RWPE2 (cell line): ENCODE results near the gene PPP4R4.
A peak's percentile ranks its signal among the peaks of the same experiment; 100 is the strongest.

ENCODE experiments used
- ATAC-seq: fragments of 200-7000 bp; cut with Tn5 transposase; 3 replicates; pipeline ENCODE4 v1.9.1; 2021; ENCODE audit warnings: low read depth
- DNase-seq: peaks from one replicate; pipeline ENCODE4 v3.0.0-alpha.2; 2020; ENCODE audit warnings: low spot score
- H3K27ac ChIP-seq: fragments of 450-650 bp; 2 replicates; pipeline ENCODE4 v1.5.1; 2017; ENCODE audit warnings: mild to moderate bottlenecking; ENCODE audit not compliant: poor library complexity, severe bottlenecking
- H3K27me3 ChIP-seq: fragments of 250-450 bp; sonication (Bioruptor Pico); 2 replicates; pipeline ENCODE4 v1.5.1; 2021; ENCODE audit warnings: mild to moderate bottlenecking, moderate library complexity; ENCODE audit not compliant: insufficient read depth, poor library complexity, severe bottlenecking
- H3K36me3 ChIP-seq: fragments of 250-450 bp; sonication (Bioruptor Pico); 2 replicates; pipeline ENCODE4 v1.5.1; 2020; ENCODE audit warnings: low read depth, mild to moderate bottlenecking, moderate library complexity
- H3K4me1 ChIP-seq: fragments of 250-450 bp; sonication (Bioruptor Pico); 2 replicates; pipeline ENCODE4 v1.5.1; 2021; ENCODE audit warnings: mild to moderate bottlenecking, moderate library complexity; ENCODE audit not compliant: insufficient read depth, poor library complexity, severe bottlenecking
- H3K4me3 ChIP-seq: fragments of 250-450 bp; sonication (Bioruptor Pico); 2 replicates; pipeline ENCODE4 v1.5.1; 2021; ENCODE audit warnings: mild to moderate bottlenecking, moderate library complexity; ENCODE audit not compliant: severe bottlenecking
- H3K9me3 ChIP-seq: fragments of 250-450 bp; sonication (Bioruptor Pico); 2 replicates; pipeline ENCODE4 v1.5.1; 2021; ENCODE audit warnings: mild to moderate bottlenecking, moderate library complexity; ENCODE audit not compliant: severe bottlenecking
- TF ChIP-seq, protein P1 (sequence below): fragments of 450-650 bp; IDR thresholded peaks from one replicate; pipeline ENCODE4 v1.5.1; 2017; ENCODE audit warnings: mild to moderate bottlenecking, moderate library complexity; ENCODE audit not compliant: poor library complexity, severe bottlenecking

PPP4R4 gene

GRCh38 chr14:94317259-94317658 lies 143.1 kb downstream of the PPP4R4 start:
- no peaks in the 10 kb centered on the region for H3K36me3 ChIP-seq
- no peak overlapping the region for H3K27ac ChIP-seq
- peaks cover 3% of the 10 kb centered on the region for H3K9me3 ChIP-seq
- no peak for ATAC-seq
- peaks cover 25% of the 10 kb centered on the region for H3K4me1 ChIP-seq
- H3K4me3 ChIP-seq: no peak overlapping the region
- no peak for DNase-seq
- no peaks in the 10 kb centered on the region for H3K27me3 ChIP-seq
- TF ChIP-seq, protein P1, sequence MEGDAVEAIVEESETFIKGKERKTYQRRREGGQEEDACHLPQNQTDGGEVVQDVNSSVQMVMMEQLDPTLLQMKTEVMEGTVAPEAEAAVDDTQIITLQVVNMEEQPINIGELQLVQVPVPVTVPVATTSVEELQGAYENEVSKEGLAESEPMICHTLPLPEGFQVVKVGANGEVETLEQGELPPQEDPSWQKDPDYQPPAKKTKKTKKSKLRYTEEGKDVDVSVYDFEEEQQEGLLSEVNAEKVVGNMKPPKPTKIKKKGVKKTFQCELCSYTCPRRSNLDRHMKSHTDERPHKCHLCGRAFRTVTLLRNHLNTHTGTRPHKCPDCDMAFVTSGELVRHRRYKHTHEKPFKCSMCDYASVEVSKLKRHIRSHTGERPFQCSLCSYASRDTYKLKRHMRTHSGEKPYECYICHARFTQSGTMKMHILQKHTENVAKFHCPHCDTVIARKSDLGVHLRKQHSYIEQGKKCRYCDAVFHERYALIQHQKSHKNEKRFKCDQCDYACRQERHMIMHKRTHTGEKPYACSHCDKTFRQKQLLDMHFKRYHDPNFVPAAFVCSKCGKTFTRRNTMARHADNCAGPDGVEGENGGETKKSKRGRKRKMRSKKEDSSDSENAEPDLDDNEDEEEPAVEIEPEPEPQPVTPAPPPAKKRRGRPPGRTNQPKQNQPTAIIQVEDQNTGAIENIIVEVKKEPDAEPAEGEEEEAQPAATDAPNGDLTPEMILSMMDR: no peak

- no peak for DNase-seq
- no peak overlapping the region for H3K4me3 ChIP-seq
- no peaks in the 10 kb centered on the region for H3K36me3 ChIP-seq
- H3K27me3 ChIP-seq: no peaks in the 10 kb centered on the region
- peaks cover 7% of the 10 kb centered on the region for H3K4me1 ChIP-seq
- ATAC-seq: peak; percentile 97
- H3K27ac ChIP-seq: no peak overlapping the region
- H3K9me3 ChIP-seq: peaks cover 3% of the 10 kb centered on the region
- TF ChIP-seq, protein P1: no peak
These were observed 146.1 kb downstream of the PPP4R4 start for GRCh38 chr14:94320243-94320642.

- TF ChIP-seq, protein P1: no peak
- no peaks in the 10 kb centered on the region for H3K27me3 ChIP-seq
- H3K36me3 ChIP-seq: no peaks in the 10 kb centered on the region
- peaks cover 3% of the 10 kb centered on the region for H3K9me3 ChIP-seq
- DNase-seq (no peak), ATAC-seq (no peak)
- no peak overlapping the region for H3K27ac ChIP-seq
- no peak overlapping the region for H3K4me3 ChIP-seq
- H3K4me1 ChIP-seq: peaks cover 7% of the 10 kb centered on the region
These were observed 147.5 kb downstream of the PPP4R4 start for GRCh38 chr14:94321421-94322271.

GRCh38 chr14:94322648-94323570 lies 148.8 kb downstream of the PPP4R4 start, which contains the start of gene SERPINA6:
SERPINA6 (minus strand) TSS chr14:94323336; CDS start chr14:94314648, 8,688 bp downstream.
- no peak within 1 kb of the TSS for H3K4me3 ChIP-seq
- TF ChIP-seq, protein P1: no peak
- H3K4me1 ChIP-seq: peaks cover 7% of the 10 kb centered on the region
- no peak for ATAC-seq
- no peak within 1 kb of the TSS for H3K27ac ChIP-seq
- no peak for DNase-seq
- peaks cover 3% of the 10 kb centered on the region for H3K9me3 ChIP-seq
- H3K36me3 ChIP-seq: no peaks in the 10 kb centered on the region
- no peaks in the 10 kb centered on the region for H3K27me3 ChIP-seq
